Natural killer cell treated with Interleukin-12 subunit alpha and Interleukin-12 subunit beta and Interleukin-15 and Interleukin-18, amount 100 ng/mL, for 72 hours (primary cell): ENCODE data around the gene ALG12. TPM values are rescaled to one million over a fixed set of nuclear protein-coding genes. Genes with fewer than 3 reads are reported as not detected.
"Not testable (repeated sequence)": the region's sequence is repeated elsewhere in the genome, so short reads cannot be mapped to it uniquely, and the experiment has no call there.

ENCODE experiments used
- ATAC-seq, 2 donors: fragments of 150-1000 bp; cut with Tn5 transposase in 1 of 2; sonication (Bioruptor Pico), chemical (Tn5 transposase) in 1 of 2; 2 replicates each; pipeline ENCODE4 v1.10.0; 2021
- DNase-seq: peaks from one replicate; pipeline ENCODE4 v3.0.0; 2022; ENCODE audit warnings: low spot score
- H3K27ac Mint-ChIP-seq, 2 donors: 1 replicate in 1 of 2; 2 replicates in 1 of 2; pipeline ENCODE4 v1.8.0; 2022; ENCODE audit warnings: mixed read lengths in 2 of 2, mild to moderate bottlenecking in 1 of 2, moderate library complexity in 1 of 2
- H3K27me3 Mint-ChIP-seq, 2 donors: 1 replicate in 1 of 2; 2 replicates in 1 of 2; pipeline ENCODE4 v1.8.0; 2022; ENCODE audit warnings: mixed read lengths in 2 of 2
- H3K36me3 Mint-ChIP-seq: one replicate; pipeline ENCODE4 v1.8.0; 2022; ENCODE audit warnings: mixed read lengths
- H3K4me1 Mint-ChIP-seq, 2 donors: 1 replicate in 1 of 2; 2 replicates in 1 of 2; pipeline ENCODE4 v1.8.0; 2022; ENCODE audit warnings: low read depth in 2 of 2, mixed read lengths in 2 of 2, mild to moderate bottlenecking in 1 of 2
- H3K4me3 Mint-ChIP-seq: one replicate; pipeline ENCODE4 v1.8.0; 2022; ENCODE audit warnings: mixed read lengths
- H3K9me3 Mint-ChIP-seq: 2 replicates; pipeline ENCODE4 v1.8.0; 2022; ENCODE audit warnings: mixed read lengths
- total RNA-seq, 2 donors: library from RNA; stranded (reverse); gene quantifications; one replicate each; pipeline ENCODE4 v1.2.3, GENCODE V29; 2022

Gene ALG12
- total RNA-seq, 2 donors from 2014 or later, result 19.3 to 22.9 TPM

GRCh38 chr22:49945042-49945794, 27.0 kb upstream of the ALG12 start:
- peak overlapping the region; percentile 47 to 88 for H3K27ac Mint-ChIP-seq
- DNase-seq, H3K4me1 Mint-ChIP-seq, H3K4me3 Mint-ChIP-seq, H3K9me3 Mint-ChIP-seq, ATAC-seq, H3K36me3 Mint-ChIP-seq, H3K27me3 Mint-ChIP-seq: not testable (repeated sequence)

DNA sequence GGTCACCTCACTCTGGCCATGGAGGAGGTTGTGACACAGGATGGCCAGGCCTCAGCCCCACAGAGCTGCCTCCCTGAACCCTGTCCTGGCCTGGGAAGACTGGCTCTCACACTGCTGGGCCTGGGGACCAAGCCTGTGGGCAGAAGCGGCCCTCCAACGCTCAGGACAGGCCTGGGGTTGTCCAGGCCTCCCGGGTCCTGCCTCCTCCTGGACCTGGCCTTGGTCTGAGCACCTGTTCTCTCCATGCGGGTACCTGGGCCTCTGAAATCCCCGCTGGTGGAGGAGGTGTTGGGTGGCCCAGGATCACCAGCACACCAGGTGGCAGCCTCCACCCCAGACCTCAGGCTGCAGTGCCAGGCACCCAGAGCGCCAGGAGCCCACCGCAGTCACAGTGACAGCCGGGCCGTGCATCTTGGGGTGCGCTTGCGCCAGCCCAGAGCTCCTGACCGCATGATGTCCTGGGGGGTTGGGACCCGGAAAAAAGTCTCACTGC, 26.2 kb upstream of the ALG12 start:
- Mint-ChIP-seq H3K27me3 (no peaks in the 10 kb centered on the region), H3K4me3 (no peak overlapping the region), H3K4me1 (peaks cover 2 to 4% of the 10 kb centered on the region in 2 donors), H3K36me3 (no peaks in the 10 kb centered on the region), H3K27ac (no peak overlapping the region), H3K9me3 (no peaks in the 10 kb centered on the region)
- peak in 1 of 2 donors; percentile 26 for ATAC-seq
- no peak for DNase-seq

DNA sequence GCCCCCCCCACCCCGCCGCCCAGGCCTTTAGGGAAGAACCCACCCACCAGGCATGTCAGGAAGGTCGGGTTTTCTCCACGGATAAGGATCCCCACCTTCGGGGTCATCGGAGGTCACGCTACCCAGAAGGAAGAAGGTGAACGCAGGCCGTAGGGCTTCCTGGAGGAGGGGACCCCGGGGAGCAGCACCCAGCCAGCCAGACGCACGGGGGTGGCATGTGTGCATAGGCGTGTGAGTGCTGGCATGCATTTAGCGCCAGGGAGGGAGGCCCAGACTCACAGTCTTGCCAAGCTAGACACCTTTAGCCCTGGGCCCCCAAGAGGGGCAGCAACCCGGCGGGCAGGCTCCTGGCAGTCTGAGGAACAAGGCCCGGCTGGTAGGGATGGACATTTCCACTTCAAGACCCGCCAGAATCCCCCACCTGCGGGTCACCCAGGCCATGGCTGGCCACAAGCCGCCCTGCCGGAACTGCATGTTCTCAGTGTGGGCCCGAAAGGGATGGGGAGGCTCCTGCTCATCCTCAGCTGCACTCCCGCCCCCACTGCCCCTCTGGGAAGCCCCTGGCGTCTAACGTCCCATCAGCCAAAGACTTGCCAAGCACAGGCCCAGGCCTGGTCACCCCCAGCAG, 25.6 kb upstream of the ALG12 start:
- Mint-ChIP-seq H3K36me3 (no peaks in the 10 kb centered on the region), H3K4me1 (peaks cover 2 to 4% of the 10 kb centered on the region in 2 donors), H3K27me3 (no peaks in the 10 kb centered on the region), H3K9me3 (no peaks in the 10 kb centered on the region), H3K4me3 (no peak overlapping the region), H3K27ac (no peak overlapping the region)
- ATAC-seq (peak in 1 of 2 donors; percentile 2), DNase-seq (no peak)

GRCh38 chr22:49943405-49943765, 25.1 kb upstream of the ALG12 start:
- Mint-ChIP-seq H3K27me3 (no peaks in the 10 kb centered on the region), H3K4me3 (no peak overlapping the region), H3K9me3 (no peaks in the 10 kb centered on the region), H3K4me1 (peaks cover 2 to 4% of the 10 kb centered on the region in 2 donors), H3K27ac (no peak overlapping the region), H3K36me3 (no peaks in the 10 kb centered on the region)
- DNase-seq (no peak), ATAC-seq (no peak)

DNA sequence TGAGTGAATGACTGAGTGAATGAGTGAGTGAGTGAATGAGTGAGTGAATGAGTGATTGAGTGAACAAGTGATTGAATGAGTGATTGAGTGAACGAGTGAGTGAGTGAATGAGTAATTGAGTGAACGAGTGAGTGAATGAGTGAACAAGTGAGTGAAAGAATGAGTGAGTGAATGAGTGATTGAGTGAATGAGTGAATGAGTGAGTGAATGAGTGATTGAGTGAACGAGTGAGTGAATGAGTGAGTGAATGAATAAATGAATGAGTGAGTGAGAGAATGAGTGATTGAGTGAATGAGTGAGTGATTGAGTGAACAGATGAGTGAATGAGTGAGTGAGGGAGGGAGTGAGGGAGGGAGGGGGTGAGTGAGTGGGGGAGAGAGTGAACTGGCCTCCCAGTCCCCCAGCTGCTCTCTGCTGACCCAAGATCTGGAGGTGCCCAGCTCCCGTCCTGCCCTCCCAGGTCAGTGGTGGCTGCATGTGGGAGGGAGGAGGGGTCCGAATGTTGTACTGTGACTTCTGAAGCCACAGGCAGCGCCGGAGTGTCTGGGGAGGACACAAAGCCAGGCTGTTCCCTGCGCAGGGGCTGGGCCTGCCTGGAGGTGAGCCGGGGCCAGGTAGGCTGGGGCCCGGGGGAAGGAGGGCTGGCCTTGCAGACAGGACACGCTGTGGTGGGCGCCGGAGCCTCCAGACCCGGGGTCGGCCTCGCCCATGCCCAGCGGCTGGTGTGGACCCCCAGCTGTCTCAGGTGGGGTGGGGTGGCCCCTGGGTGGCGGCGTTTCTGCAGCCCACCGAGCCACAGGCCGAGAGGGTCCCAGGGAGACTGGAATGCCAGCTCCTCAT, 24.5 kb upstream of the ALG12 start:
- Mint-ChIP-seq H3K27me3 (no peaks in the 10 kb centered on the region), H3K36me3 (no peaks in the 10 kb centered on the region), H3K4me3 (no peak overlapping the region), H3K27ac (no peak overlapping the region), H3K9me3 (no peaks in the 10 kb centered on the region), H3K4me1 (peaks cover 2 to 4% of the 10 kb centered on the region in 2 donors)
- ATAC-seq (no peak), DNase-seq (no peak)

DNA sequence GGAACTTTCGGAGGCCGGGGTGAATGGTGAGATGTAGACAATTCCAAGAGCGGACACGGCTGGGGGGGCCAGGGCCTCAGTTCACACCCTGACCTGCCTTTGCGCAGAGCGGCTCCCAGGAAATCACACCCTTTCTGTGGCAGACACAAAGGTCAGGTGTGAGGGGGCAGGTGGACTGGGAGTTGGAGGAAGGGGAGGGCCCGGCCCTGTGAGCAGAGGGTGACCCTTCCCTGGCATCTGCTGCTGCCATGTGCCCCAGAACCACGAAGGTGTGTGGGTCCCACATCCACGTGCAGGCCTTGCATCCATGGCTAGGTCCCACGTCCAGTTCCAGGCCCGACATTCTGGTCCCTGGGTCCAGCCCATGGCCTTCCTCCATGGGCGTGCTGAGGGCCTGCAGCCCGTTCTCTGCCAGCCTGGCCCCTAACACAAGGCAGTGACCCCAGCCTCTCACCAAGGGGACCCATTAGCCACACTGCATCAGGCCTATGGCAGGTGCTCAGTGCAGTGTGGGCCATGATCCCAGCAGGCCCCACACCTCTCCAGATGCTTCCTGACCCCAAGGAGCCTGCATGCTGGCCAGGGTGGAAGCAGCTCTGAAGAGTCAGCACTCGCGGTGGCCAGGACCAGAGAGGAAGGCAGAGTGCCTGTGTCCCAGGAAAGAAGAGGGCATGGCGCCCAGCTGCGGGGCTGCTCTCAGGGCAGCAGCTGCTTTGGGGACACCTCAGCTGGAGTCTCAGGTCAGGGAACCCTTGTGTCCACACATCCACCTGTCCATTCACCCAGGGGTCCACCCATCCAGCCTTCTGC, 23.5 kb upstream of the ALG12 start:
- no peaks in the 10 kb centered on the region for H3K27me3 Mint-ChIP-seq
- DNase-seq, result no peak
- peaks cover 4% of the 10 kb centered on the region in 2 donors for H3K4me1 Mint-ChIP-seq
- no peak for ATAC-seq
- no peaks in the 10 kb centered on the region for H3K9me3 Mint-ChIP-seq
- no peak overlapping the region for H3K4me3 Mint-ChIP-seq
- H3K27ac Mint-ChIP-seq, result no peak overlapping the region
- H3K36me3 Mint-ChIP-seq, result no peaks in the 10 kb centered on the region

- no peaks in the 10 kb centered on the region for H3K9me3 Mint-ChIP-seq
- no peaks in the 10 kb centered on the region for H3K27me3 Mint-ChIP-seq
- no peak overlapping the region for H3K4me3 Mint-ChIP-seq
- H3K27ac Mint-ChIP-seq, result no peak overlapping the region
- ATAC-seq (no peak), DNase-seq (no peak)
- H3K36me3 Mint-ChIP-seq, result no peaks in the 10 kb centered on the region
- H3K4me1 Mint-ChIP-seq, result peaks cover 0 to 6% of the 10 kb centered on the region in 2 donors
Measured at GRCh38 chr22:49938565-49939136, 20.4 kb upstream of the ALG12 start.

DNA sequence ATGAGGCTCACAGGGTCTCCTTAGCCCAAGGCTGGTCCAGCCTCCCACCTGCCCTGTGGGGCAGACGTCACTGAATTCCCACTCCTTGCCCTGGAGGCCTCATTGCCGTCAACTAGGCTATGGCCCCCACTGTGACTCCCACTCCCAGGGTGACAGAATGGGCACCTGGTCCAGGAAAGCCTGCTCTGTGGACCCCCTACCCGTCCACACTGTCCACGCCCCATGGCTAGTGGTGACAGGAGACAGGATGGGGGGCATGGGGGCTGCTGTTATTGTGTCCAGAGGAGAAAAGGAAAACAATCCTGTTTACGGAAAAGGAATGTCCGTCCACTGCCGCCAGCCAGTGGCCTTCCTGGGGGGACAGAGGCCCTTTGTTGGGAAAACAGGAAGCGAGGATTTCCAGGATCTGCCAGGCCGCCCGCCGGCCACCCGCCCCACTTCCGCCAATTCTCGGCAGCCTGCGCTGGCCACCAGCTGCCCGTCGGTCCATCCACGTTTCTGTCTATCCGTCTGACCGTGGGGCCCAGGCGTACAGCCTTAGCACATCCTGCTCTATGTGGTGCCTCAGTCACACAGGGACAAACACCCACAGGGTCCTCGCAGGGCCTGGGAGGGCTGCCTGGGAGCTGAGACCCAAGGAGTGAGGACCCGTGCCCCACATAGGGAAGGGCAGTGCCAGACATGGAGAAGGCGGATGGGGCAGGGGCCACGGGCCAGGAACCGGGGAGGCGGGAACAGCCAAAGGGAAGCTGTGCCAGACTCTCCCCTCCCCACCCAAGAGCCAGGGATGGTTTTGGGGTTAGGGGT, 19.7 kb upstream of the ALG12 start:
- no peak for DNase-seq
- Mint-ChIP-seq H3K27ac (no peak overlapping the region), H3K36me3 (no peaks in the 10 kb centered on the region)

GRCh38 chr22:49936973-49937757, 18.9 kb upstream of the ALG12 start:
- H3K27ac Mint-ChIP-seq, result peak overlapping the region in 1 of 2 donors; percentile 71
- H3K36me3 Mint-ChIP-seq, result no peaks in the 10 kb centered on the region
- peaks cover 5 to 13% of the 10 kb centered on the region in 2 donors for H3K4me1 Mint-ChIP-seq
- H3K9me3 Mint-ChIP-seq, result no peaks in the 10 kb centered on the region
- no peak for ATAC-seq
- H3K27me3 Mint-ChIP-seq, result no peaks in the 10 kb centered on the region
- H3K4me3 Mint-ChIP-seq, result peak overlapping the region; percentile 22
- DNase-seq, result no peak

More for the DNA sequence above, 19.7 kb upstream of the ALG12 start:
- Mint-ChIP-seq H3K4me3 (no peak overlapping the region), H3K4me1 (peaks cover 4 to 11% of the 10 kb centered on the region in 2 donors), H3K9me3 (no peaks in the 10 kb centered on the region), H3K27me3 (no peaks in the 10 kb centered on the region)
- no peak for ATAC-seq

- H3K36me3 Mint-ChIP-seq, result no peaks in the 10 kb centered on the region
- H3K27me3 Mint-ChIP-seq, result no peaks in the 10 kb centered on the region
- ATAC-seq (peak; percentile 90 to 93), DNase-seq (peak; percentile 97)
- peaks cover 5 to 13% of the 10 kb centered on the region in 2 donors for H3K4me1 Mint-ChIP-seq
- no peaks in the 10 kb centered on the region for H3K9me3 Mint-ChIP-seq
- peak overlapping the region; percentile 18 to 71 for H3K27ac Mint-ChIP-seq
- H3K4me3 Mint-ChIP-seq, result peak overlapping the region; percentile 22
Measured at GRCh38 chr22:49936018-49936972, 18.1 kb upstream of the ALG12 start.

GRCh38 chr22:49935561-49935960, 17.3 kb upstream of the ALG12 start:
- peak overlapping the region; percentile 36 for H3K4me3 Mint-ChIP-seq
- no peak overlapping the region for H3K27ac Mint-ChIP-seq

More at GRCh38 chr22:49935561-49935960, 17.3 kb upstream of the ALG12 start:
- Mint-ChIP-seq H3K4me1 (peaks cover 9 to 16% of the 10 kb centered on the region in 2 donors), H3K9me3 (no peaks in the 10 kb centered on the region), H3K27me3 (no peaks in the 10 kb centered on the region), H3K36me3 (no peaks in the 10 kb centered on the region)
- ATAC-seq, result no peak
- DNase-seq, result no peak
